ENCODE measurements around the gene ACLY.
A peak's percentile ranks its signal among the peaks of the same experiment; 100 is the strongest.

ACLY gene

GRCh38 chr17:41868568-41868967, 50.2 kb downstream of the ACLY start:
- Histone ChIP-seq H3K4me3 (ENCODE audit: low read depth, low read length) (no peak overlapping the region), H3K36me3 (ENCODE audit: control insufficient read depth in 2 of 2, insufficient read depth in 1 of 2, low read length in 2 of 2) (peaks cover 30 to 66% of the 10 kb centered on the region in 2 experiments), H3K27ac (ENCODE audit: extremely low read depth, low read depth, low read length) (no peak overlapping the region), H3K9me3 (ENCODE audit: control insufficient read depth, insufficient read depth, low read depth, low read length) (no peaks in the 10 kb centered on the region), H3K4me1 (ENCODE audit: control insufficient read depth, insufficient read depth, low read length) (peaks cover under 1% of the 10 kb centered on the region; the same call in 1 of the 2 replicates)
- TF ChIP-seq ZFP69B (tag by site-specific recombination; IDR thresholded peaks at IDR 0.05) (no peak), ZNF416 (tag by site-specific recombination; IDR thresholded peaks at IDR 0.05) (no peak), ZNF433 (tag by site-specific recombination; IDR thresholded peaks at IDR 0.05; ENCODE audit: low read depth) (no peak), ZBTB1 (tag by site-specific recombination; IDR thresholded peaks at IDR 0.05) (no peak)
- POLR2A ChIA-PET = no interaction called here
- CTCF ChIA-PET = interaction anchor here (0.6 to 1.1 kb wide), 3 partner anchors 67 to 132 kb away, joined by 3 to 4 read pairs (median 3); no protein-coding TSS in a partner anchor

GRCh38 chr17:41865596-41865893, 53.2 kb downstream of the ACLY start:
- Histone ChIP-seq H3K27ac (ENCODE audit: extremely low read depth, low read depth, low read length) (no peak overlapping the region), H3K4me3 (ENCODE audit: low read depth, low read length) (peak overlapping the region; percentile 33), H3K36me3 (ENCODE audit: control insufficient read depth in 2 of 2, insufficient read depth in 1 of 2, low read length in 2 of 2) (peaks cover 22 to 37% of the 10 kb centered on the region in 2 experiments), H3K4me1 (ENCODE audit: control insufficient read depth, insufficient read depth, low read length) (peaks cover 16% of the 10 kb centered on the region), H3K9me3 (ENCODE audit: control insufficient read depth, insufficient read depth, low read depth, low read length) (no peaks in the 10 kb centered on the region)
- ChIA-PET POLR2A (interaction anchor here (0.7 to 2.5 kb wide), 17 partner anchors 8 to 177 kb away, joined by 3 to 25 read pairs (median 4); partner anchors contain the start of genes ACLY, EIF1, FKBP10 and KLHL10), CTCF (no interaction called here)
- TF ChIP-seq ZNF561 (tag by site-specific recombination; IDR thresholded peaks at IDR 0.05; ENCODE audit: borderline replicate concordance) (0 out of 2 replicates have a peak, but pooled peaks have one; percentile 3), PATZ1 (tag by site-specific recombination; IDR thresholded peaks at IDR 0.05) (0 out of 2 replicates have a peak, but pooled peaks have one; percentile 25), KLF10 (tag by site-specific recombination; IDR thresholded peaks at IDR 0.05) (no peak), ZSCAN16 (tag by site-specific recombination; IDR thresholded peaks at IDR 0.05) (peak; percentile 39; the same call in 1 of the 2 replicates), ZNF2 (tag by site-specific recombination; IDR thresholded peaks at IDR 0.05) (no peak), GLIS1 (tag by site-specific recombination; IDR thresholded peaks at IDR 0.05) (peak; percentile 99), ZNF600 (tag by site-specific recombination; IDR thresholded peaks at IDR 0.05) (peak; percentile 31; the same call in 1 of the 2 replicates), OSR2 (tag by site-specific recombination; IDR thresholded peaks at IDR 0.05) (no peak), ZBTB21 (tag by site-specific recombination; IDR thresholded peaks at IDR 0.05) (no peak), SCRT2 (tag by site-specific recombination; IDR thresholded peaks at IDR 0.05) (peak; percentile 85), BCL11A (tag by site-specific recombination; IDR thresholded peaks at IDR 0.05; ENCODE audit: low read depth) (peak; percentile 61; the same call in 1 of the 2 replicates), ZNF114 (tag by site-specific recombination; IDR thresholded peaks at IDR 0.05) (no peak), ZNF423 (tag by site-specific recombination; IDR thresholded peaks at IDR 0.05) (0 out of 2 replicates have a peak, but pooled peaks have one; percentile 28), ZIC2 (tag by site-specific recombination; IDR thresholded peaks at IDR 0.05) (peak; percentile 91), SCRT1 (tag by site-specific recombination; IDR thresholded peaks at IDR 0.05; ENCODE audit: borderline replicate concordance) (peak; percentile 78)

GRCh38 chr17:41864836-41865595, 53.7 kb downstream of the ACLY start, which contains the start of gene KLHL11:
Gene KLHL11 (minus strand): TSS chr17:41865423. CDS start chr17:41865370, 53 bp downstream.
- peaks cover 21% of the 10 kb centered on the region for H3K4me1 ChIP-seq (ENCODE audit: control insufficient read depth, insufficient read depth, low read length)
- TF ChIP-seq, protein P1, sequence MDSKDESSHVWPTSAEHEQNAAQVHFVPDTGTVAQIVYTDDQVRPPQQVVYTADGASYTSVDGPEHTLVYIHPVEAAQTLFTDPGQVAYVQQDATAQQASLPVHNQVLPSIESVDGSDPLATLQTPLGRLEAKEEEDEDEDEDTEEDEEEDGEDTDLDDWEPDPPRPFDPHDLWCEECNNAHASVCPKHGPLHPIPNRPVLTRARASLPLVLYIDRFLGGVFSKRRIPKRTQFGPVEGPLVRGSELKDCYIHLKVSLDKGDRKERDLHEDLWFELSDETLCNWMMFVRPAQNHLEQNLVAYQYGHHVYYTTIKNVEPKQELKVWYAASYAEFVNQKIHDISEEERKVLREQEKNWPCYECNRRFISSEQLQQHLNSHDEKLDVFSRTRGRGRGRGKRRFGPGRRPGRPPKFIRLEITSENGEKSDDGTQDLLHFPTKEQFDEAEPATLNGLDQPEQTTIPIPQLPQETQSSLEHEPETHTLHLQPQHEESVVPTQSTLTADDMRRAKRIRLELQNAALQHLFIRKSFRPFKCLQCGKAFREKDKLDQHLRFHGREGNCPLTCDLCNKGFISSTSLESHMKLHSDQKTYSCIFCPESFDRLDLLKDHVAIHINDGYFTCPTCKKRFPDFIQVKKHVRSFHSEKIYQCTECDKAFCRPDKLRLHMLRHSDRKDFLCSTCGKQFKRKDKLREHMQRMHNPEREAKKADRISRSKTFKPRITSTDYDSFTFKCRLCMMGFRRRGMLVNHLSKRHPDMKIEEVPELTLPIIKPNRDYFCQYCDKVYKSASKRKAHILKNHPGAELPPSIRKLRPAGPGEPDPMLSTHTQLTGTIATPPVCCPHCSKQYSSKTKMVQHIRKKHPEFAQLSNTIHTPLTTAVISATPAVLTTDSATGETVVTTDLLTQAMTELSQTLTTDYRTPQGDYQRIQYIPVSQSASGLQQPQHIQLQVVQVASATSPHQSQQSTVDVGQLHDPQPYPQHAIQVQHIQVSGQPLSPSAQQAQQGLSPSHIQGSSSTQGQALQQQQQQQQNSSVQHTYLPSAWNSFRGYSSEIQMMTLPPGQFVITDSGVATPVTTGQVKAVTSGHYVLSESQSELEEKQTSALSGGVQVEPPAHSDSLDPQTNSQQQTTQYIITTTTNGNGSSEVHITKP (tag by site-specific recombination; IDR thresholded peaks at IDR 0.05) = peak; percentile 60
- TF ChIP-seq ZBTB7A (tag by site-specific recombination; IDR thresholded peaks at IDR 0.05; ENCODE audit: low read depth) = 0 out of 2 replicates have a peak, but pooled peaks have one; percentile 2
- TF ChIP-seq ZNF366 (tag by site-specific recombination; conservative IDR thresholded peaks at IDR 0.05) = no peak
- peak; percentile 40 for TF ChIP-seq ZNF610 (tag by site-specific recombination; IDR thresholded peaks at IDR 0.05; ENCODE audit: borderline replicate concordance)
- TF ChIP-seq ZBTB21 (tag by site-specific recombination; IDR thresholded peaks at IDR 0.05) = no peak
- peak; percentile 77 for TF ChIP-seq KLF10 (tag by site-specific recombination; IDR thresholded peaks at IDR 0.05)
- no peak for TF ChIP-seq ZNF202 (tag by site-specific recombination; IDR thresholded peaks at IDR 0.05; ENCODE audit: borderline replicate concordance)

More at GRCh38 chr17:41864836-41865595, 53.7 kb downstream of the ACLY start, which contains the start of gene KLHL11:
- ChIA-PET CTCF (interaction anchor here (0.6 to 1.1 kb wide), 7 partner anchors 21 to 1200 kb away, joined by 3 to 10 read pairs (median 4); partner anchors contain the start of gene KLHL10), POLR2A (interaction anchor here (0.5 to 2.5 kb wide), 25 partner anchors 9 to 558 kb away, joined by 3 to 25 read pairs (median 4); partner anchors contain the start of genes ACLY, CAVIN1, EIF1 and FKBP10)
- peak within 1 kb of the TSS; percentile 91 for H3K27ac ChIP-seq (ENCODE audit: extremely low read depth, low read depth, low read length)
- no peaks in the 10 kb centered on the region for H3K9me3 ChIP-seq (ENCODE audit: control insufficient read depth, insufficient read depth, low read depth, low read length)
- peak within 1 kb of the TSS; percentile 96 for H3K4me3 ChIP-seq (ENCODE audit: low read depth, low read length)
- H3K36me3 ChIP-seq (ENCODE audit: control insufficient read depth in 2 of 2, insufficient read depth in 1 of 2, low read length in 2 of 2) = peaks cover 22 to 31% of the 10 kb centered on the region in 2 experiments

Measured in HEK293 (cell line).